A673 (cell line): ENCODE results near the gene CYP2W1. TPM values are rescaled to one million over a fixed set of nuclear protein-coding genes. Genes with fewer than 3 reads are reported as not detected.

ENCODE experiments used
- BruUV-seq: library from RNA; stranded (reverse); fragments of 400-500 nt; replicated peaks from 2 replicates; lab custom pipeline; 2021; lab: Mats Ljungman, UMichigan
- CTCF ChIA-PET: fragments of 300-600 bp; sonication (Branson Sonifier 250); formaldehyde crosslinking; loops from one replicate; lab custom pipeline; 2022; ENCODE audit warnings: antibody characterized with exemption; lab: Charles Lee
- POLR2A ChIA-PET: fragments of 300-600 bp; sonication (Branson Sonifier 250); formaldehyde crosslinking; loops from one replicate; lab custom pipeline; 2022; ENCODE audit warnings: antibody characterized with exemption; ENCODE audit not compliant: low non-redundant PET; lab: Charles Lee
- DNase-seq: peaks from one replicate; pipeline ENCODE4 v3.0.0-alpha.2; 2015; ENCODE audit warnings: low spot score
- H3K27ac ChIP-seq: fragments of 200-600 bp; sonication (generic); 2 replicates; pipeline ENCODE4 v1.5.1; 2016; ENCODE audit warnings: mixed run types, low read depth, mild to moderate bottlenecking, mixed read lengths, antibody characterized with exemption, low read length; ENCODE audit not compliant: poor library complexity, severe bottlenecking
- H3K27me3 ChIP-seq: fragments of 200-600 bp; sonication (generic); replicated peaks from 2 replicates; pipeline ENCODE4 v1.6.1; 2017; ENCODE audit warnings: mixed run types, low read depth, mild to moderate bottlenecking, mixed read lengths, antibody characterized with exemption, low read length; ENCODE audit not compliant: insufficient read depth, poor library complexity
- H3K36me3 ChIP-seq: fragments of 200-600 bp; sonication (generic); 2 replicates; pipeline ENCODE4 v1.6.1; 2016; ENCODE audit warnings: mixed run types, mild to moderate bottlenecking, mixed read lengths, antibody characterized with exemption, low read length; ENCODE audit not compliant: insufficient read depth, poor library complexity, severe bottlenecking
- H3K4me1 ChIP-seq: fragments of 200-600 bp; sonication (generic); 2 replicates; pipeline ENCODE4 v1.6.1; 2017; ENCODE audit warnings: mixed run types, mild to moderate bottlenecking, mixed read lengths, antibody characterized with exemption, low read length; ENCODE audit not compliant: insufficient read depth, poor library complexity, severe bottlenecking
- H3K4me3 ChIP-seq: fragments of 200-600 bp; sonication (generic); 2 replicates; pipeline ENCODE4 v1.5.1; 2016; ENCODE audit warnings: low read depth, mixed run types, mild to moderate bottlenecking, mixed read lengths, low read length; ENCODE audit not compliant: poor library complexity, severe bottlenecking
- H3K9me3 ChIP-seq: fragments of 200-600 bp; sonication (generic); 2 replicates; pipeline ENCODE4 v1.6.1; 2016; ENCODE audit warnings: mixed run types, low read depth, mild to moderate bottlenecking, mixed read lengths, antibody characterized with exemption, low read length; ENCODE audit not compliant: poor library complexity, severe bottlenecking
- CTCF ChIP-seq: fragments of 300-800, 200-600 bp; sonication (generic); conservative IDR thresholded peaks from 2 replicates; pipeline ENCODE4 v1.5.1; 2017; ENCODE audit warnings: low read depth, mild to moderate bottlenecking, antibody characterized with exemption, low read length, moderate library complexity, mixed read lengths
- EZH2 ChIP-seq: fragments of 200-600 bp; sonication (generic); IDR thresholded peaks from 2 replicates; pipeline ENCODE4 v1.6.1; 2017; ENCODE audit warnings: borderline replicate concordance, low read depth, mild to moderate bottlenecking, mixed read lengths, antibody characterized with exemption, low read length; ENCODE audit not compliant: poor library complexity, severe bottlenecking
- intact Hi-C: fragments of 100-400 bp; cut with micrococcal nuclease; formaldehyde crosslinking; loops from one replicate; pipeline ENCODE4 v1.10.0; 2022; ENCODE audit not compliant: unreplicated experiment
- total RNA-seq: library from RNA; stranded (reverse); gene quantifications from 2 replicates; pipeline ENCODE4 v1.2.3, GENCODE V29; 2021

The CYP2W1 gene
- total RNA-seq, 1 experiment from 2014 or later: not detected

GRCh38 chr7:946256-946996 is 36.6 kb upstream of the CYP2W1 start:
- H3K27ac ChIP-seq: no peak overlapping the region
- H3K27me3 ChIP-seq: peaks cover 7% of the 10 kb centered on the region
- no peaks in the 10 kb centered on the region for H3K4me1 ChIP-seq
- H3K9me3 ChIP-seq: no peaks in the 10 kb centered on the region
- DNase-seq: no peak
- intact Hi-C loops: no loop called here
- no TSS peak for BruUV-seq
- TF ChIP-seq EZH2 (no peak), CTCF (no peak)
- no peaks in the 10 kb centered on the region for H3K36me3 ChIP-seq
- no peak overlapping the region for H3K4me3 ChIP-seq
- CTCF ChIA-PET: no interaction called here
- POLR2A ChIA-PET: no interaction called here

GRCh38 chr7:947391-948210 is 35.4 kb upstream of the CYP2W1 start:
- BruUV-seq: no TSS peak
- Histone ChIP-seq H3K27ac (no peak overlapping the region), H3K4me3 (no peak overlapping the region), H3K9me3 (no peaks in the 10 kb centered on the region), H3K36me3 (no peaks in the 10 kb centered on the region), H3K4me1 (no peaks in the 10 kb centered on the region), H3K27me3 (no peaks in the 10 kb centered on the region)
- TF ChIP-seq EZH2: no peak
- TF ChIP-seq CTCF: no peak
- CTCF ChIA-PET: no interaction called here
- DNase-seq: no peak
- POLR2A ChIA-PET: no interaction called here
- intact Hi-C loops: no loop called here

GRCh38 chr7:949021-949934 is 33.7 kb upstream of the CYP2W1 start:
- CTCF ChIA-PET: no interaction called here
- intact Hi-C loops: no loop called here
- Histone ChIP-seq H3K27ac (no peak overlapping the region), H3K36me3 (no peaks in the 10 kb centered on the region), H3K4me1 (peaks cover 8% of the 10 kb centered on the region), H3K27me3 (no peaks in the 10 kb centered on the region), H3K9me3 (no peaks in the 10 kb centered on the region), H3K4me3 (no peak overlapping the region)
- no TSS peak for BruUV-seq
- TF ChIP-seq CTCF: no peak
- no peak for TF ChIP-seq EZH2
- DNase-seq: no peak
- POLR2A ChIA-PET: no interaction called here
